Osteocyte (in vitro differentiated cells): ENCODE measurements around the gene ENAH. TPM values are rescaled to one million over a fixed set of nuclear protein-coding genes. Genes with fewer than 3 reads are reported as not detected.
"Not testable (repeated sequence)": the region's sequence is repeated elsewhere in the genome, so short reads cannot be mapped to it uniquely, and the experiment has no call there.

Source experiments
- DNase-seq: peaks from one replicate; pipeline ENCODE4 v3.0.0; 2021; ENCODE audit warnings: mixed read lengths; ENCODE audit not compliant: unreplicated experiment; ENCODE audit errors: extremely low spot score
- H3K27ac Mint-ChIP-seq: one replicate; pipeline ENCODE4 v1.8.0; 2021; ENCODE audit warnings: mild to moderate bottlenecking, mixed read lengths; ENCODE audit not compliant: unreplicated experiment
- H3K27me3 Mint-ChIP-seq: one replicate; pipeline ENCODE4 v1.8.0; 2021; ENCODE audit warnings: mixed read lengths; ENCODE audit not compliant: unreplicated experiment
- H3K36me3 Mint-ChIP-seq: one replicate; pipeline ENCODE4 v1.8.0; 2021; ENCODE audit warnings: mixed read lengths; ENCODE audit not compliant: unreplicated experiment
- H3K4me1 Mint-ChIP-seq: one replicate; pipeline ENCODE4 v1.8.0; 2021; ENCODE audit warnings: mixed read lengths; ENCODE audit not compliant: unreplicated experiment
- H3K4me3 Mint-ChIP-seq: one replicate; pipeline ENCODE4 v1.8.0; 2021; ENCODE audit warnings: mild to moderate bottlenecking, moderate library complexity, mixed read lengths; ENCODE audit not compliant: unreplicated experiment
- H3K9me3 Mint-ChIP-seq: one replicate; pipeline ENCODE4 v1.8.0; 2021; ENCODE audit warnings: mixed read lengths; ENCODE audit not compliant: unreplicated experiment
- CTCF ChIP-seq: fragments of 200-600 bp; sonication (generic); IDR thresholded peaks from 2 replicates; pipeline ENCODE4 v1.5.0; 2021; ENCODE audit warnings: antibody characterized with exemption, mild to moderate bottlenecking, moderate library complexity
- total RNA-seq: library from RNA; stranded (reverse); gene quantifications from 2 replicates; pipeline ENCODE4 v1.2.1, GENCODE V29; 2021

Gene ENAH
- total RNA-seq, 1 donor from 2014 or later = 232 TPM

DNA sequence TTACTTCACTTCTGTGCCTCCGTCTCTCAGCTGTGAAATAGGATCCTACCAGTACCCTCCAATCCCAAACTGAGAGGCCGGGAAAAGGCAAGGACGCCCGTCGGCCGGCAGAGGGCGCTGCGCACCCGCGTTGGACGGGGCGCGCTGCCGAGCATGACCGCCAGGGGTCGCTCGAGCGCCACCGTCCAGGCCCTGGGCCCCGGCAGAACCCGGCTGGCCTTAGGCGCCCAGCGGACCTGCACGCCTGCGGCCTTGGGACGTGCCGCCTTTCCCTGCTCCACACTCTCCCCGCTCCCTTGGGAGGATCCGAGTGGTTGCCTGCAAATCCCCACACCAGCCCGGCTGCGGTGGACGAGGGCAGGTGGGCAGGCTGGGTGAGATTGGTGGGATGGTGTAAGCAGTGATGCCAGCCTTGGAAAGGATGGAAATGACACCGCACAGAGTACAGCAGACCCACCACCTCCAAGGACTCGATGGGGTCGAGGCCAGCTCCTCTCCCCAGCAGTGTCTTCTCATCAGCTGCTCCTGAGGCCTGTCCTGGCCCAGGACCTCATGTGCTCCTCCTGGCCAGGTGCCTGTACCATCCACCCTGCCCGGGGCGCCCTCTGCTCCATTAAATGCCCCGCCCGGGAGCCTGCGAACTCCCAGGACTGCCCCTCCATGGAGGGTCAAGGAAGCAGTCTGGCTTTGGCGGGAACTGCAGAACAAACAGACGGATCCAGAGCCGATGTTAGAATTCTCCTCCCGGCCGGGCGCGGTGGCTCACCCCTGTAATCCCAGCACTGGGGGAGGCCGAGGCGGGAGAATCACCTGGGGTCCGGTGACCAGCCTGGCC lies 177.7 kb downstream of the ENAH start:
- Mint-ChIP-seq H3K4me3 (peak overlapping the region; percentile 18), H3K27ac (no peak overlapping the region), H3K4me1 (peaks cover 4% of the 10 kb centered on the region), H3K36me3 (no peaks in the 10 kb centered on the region), H3K9me3 (no peaks in the 10 kb centered on the region), H3K27me3 (no peaks in the 10 kb centered on the region)
- TF ChIP-seq CTCF = peak; percentile 100
- peak; percentile 93 for DNase-seq

- peak; percentile 67 for DNase-seq
- no peak for TF ChIP-seq CTCF
- peaks cover 4% of the 10 kb centered on the region for H3K4me1 Mint-ChIP-seq
- no peaks in the 10 kb centered on the region for H3K36me3 Mint-ChIP-seq
- H3K27me3 Mint-ChIP-seq = no peaks in the 10 kb centered on the region
- H3K4me3 Mint-ChIP-seq = no peak overlapping the region
- no peak overlapping the region for H3K27ac Mint-ChIP-seq
- H3K9me3 Mint-ChIP-seq = no peaks in the 10 kb centered on the region
These were observed 178.4 kb downstream of the ENAH start for GRCh38 chr1:225474439-225474985.

DNA sequence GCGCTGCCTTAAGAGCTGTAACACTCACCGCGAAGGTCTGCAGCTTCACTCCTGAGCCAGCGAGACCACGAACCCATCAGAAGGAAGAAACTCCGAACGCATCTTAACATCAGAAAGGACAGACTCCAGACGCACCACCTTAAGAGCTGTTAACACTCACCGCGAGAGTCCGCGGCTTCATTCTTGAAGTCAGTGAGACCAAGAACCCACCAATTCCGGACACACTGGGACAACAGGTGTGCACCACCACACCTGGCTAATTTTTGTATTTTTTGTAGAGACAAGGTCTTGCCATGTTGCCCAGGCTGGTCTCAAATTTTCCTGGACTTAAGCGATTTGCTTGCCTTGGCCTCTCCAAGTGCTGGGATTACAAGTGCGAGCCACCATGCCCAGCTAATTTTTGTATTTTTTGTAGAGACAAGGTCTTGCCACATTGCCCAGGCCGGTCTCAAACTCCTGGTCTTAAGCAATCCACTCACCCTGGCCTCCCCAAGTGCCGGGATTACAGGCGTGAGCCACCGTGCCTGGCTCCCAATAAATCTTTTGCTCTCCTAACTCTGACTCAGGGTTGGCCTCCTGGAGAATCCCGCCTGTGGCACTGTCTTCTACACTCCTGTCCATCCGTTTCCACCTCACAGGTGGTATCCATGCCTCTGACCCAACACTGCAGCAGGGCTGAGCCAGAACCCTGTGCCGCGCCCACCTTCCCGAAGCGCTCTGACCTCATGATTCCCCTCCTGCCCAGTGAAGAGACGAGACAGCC lies 179.1 kb downstream of the ENAH start:
- H3K4me1 Mint-ChIP-seq = not testable (repeated sequence)
- DNase-seq = peak; percentile 73

DNA sequence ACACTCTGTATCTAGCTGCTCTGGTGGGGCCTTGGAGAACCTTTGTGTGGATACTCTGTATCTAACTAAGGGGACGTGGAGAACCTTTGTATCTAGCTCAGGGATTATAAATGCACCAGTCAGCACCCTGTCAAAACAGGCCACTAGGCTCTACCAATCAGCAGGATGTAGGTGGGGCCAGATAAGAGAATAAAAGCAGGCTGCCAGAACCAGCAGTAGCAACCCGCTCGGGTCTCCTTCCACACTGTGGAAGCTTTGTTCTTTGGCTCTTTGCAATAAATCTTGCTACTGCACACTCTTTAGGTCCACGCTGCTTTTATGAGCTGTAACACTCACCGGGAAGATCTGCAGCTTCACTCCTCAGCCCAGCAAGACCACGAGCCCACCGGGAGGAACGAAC lies 179.7 kb downstream of the ENAH start:
- not testable (repeated sequence) for H3K9me3 Mint-ChIP-seq, H3K36me3 Mint-ChIP-seq, H3K4me3 Mint-ChIP-seq, H3K4me1 Mint-ChIP-seq, H3K27ac Mint-ChIP-seq, H3K27me3 Mint-ChIP-seq
- DNase-seq = peak; percentile 46

More for the DNA sequence above, 179.1 kb downstream of the ENAH start:
- H3K36me3 Mint-ChIP-seq, H3K27me3 Mint-ChIP-seq, H3K4me3 Mint-ChIP-seq, H3K9me3 Mint-ChIP-seq, H3K27ac Mint-ChIP-seq: not testable (repeated sequence)

GRCh38 chr1:225471453-225472301 lies 181.2 kb downstream of the ENAH start:
- Mint-ChIP-seq H3K27me3 (no peaks in the 10 kb centered on the region), H3K36me3 (no peaks in the 10 kb centered on the region), H3K27ac (no peak overlapping the region), H3K9me3 (no peaks in the 10 kb centered on the region), H3K4me1 (peaks cover 14% of the 10 kb centered on the region), H3K4me3 (no peak overlapping the region)
- no peak for TF ChIP-seq CTCF
- peak; percentile 86 for DNase-seq
